Activated CD4-positive, alpha-beta T cell treated with anti-CD3 and anti-CD28 coated beads, Interleukin-2, amount 50 U/mL, for 48 hours (primary cell): ENCODE data around the gene CNPY1.
A peak's percentile ranks its signal among the peaks of the same experiment; 100 is the strongest.
"Not testable (repeated sequence)": the region's sequence is repeated elsewhere in the genome, so short reads cannot be mapped to it uniquely, and the experiment has no call there.

ENCODE experiments used
- DNase-seq, 2 experiments: peaks; one replicate each; pipeline ENCODE4 v3.0.0-alpha.2; 2020

Gene CNPY1

GRCh38 chr7:155546449-155546848 is at the start of gene CNPY1:
TSS of gene CNPY1 (minus strand) at chr7:155546559. CDS start at chr7:155545929, 630 bp downstream.
- not testable (repeated sequence) for DNase-seq

- DNase-seq = no peak
Observed at GRCh38 chr7:155594961-155595366, 48.6 kb upstream of the CNPY1 start.

GRCh38 chr7:155594163-155594732 is 47.9 kb upstream of the CNPY1 start:
- DNase-seq = no peak

GRCh38 chr7:155593461-155594162 is 47.3 kb upstream of the CNPY1 start:
- no peak for DNase-seq

GRCh38 chr7:155591055-155591775 is 44.9 kb upstream of the CNPY1 start:
- DNase-seq = no peak

- DNase-seq = no peak
Observed at GRCh38 chr7:155590215-155591018, 44.1 kb upstream of the CNPY1 start.

- no peak for DNase-seq
Observed at GRCh38 chr7:155589001-155589980, 42.9 kb upstream of the CNPY1 start.

- DNase-seq = no peak
Observed at GRCh38 chr7:155588468-155588998, 42.2 kb upstream of the CNPY1 start.

GRCh38 chr7:155587486-155587885 is 41.1 kb upstream of the CNPY1 start:
- DNase-seq = no peak

- DNase-seq = no peak
Observed at GRCh38 chr7:155586843-155587440, 40.6 kb upstream of the CNPY1 start.

- no peak for DNase-seq
Observed at GRCh38 chr7:155585951-155586350, 39.6 kb upstream of the CNPY1 start.

- no peak for DNase-seq
Observed at GRCh38 chr7:155585532-155585895, 39.2 kb upstream of the CNPY1 start.

- DNase-seq = no peak
Observed at GRCh38 chr7:155584763-155585531, 38.6 kb upstream of the CNPY1 start.

GRCh38 chr7:155584261-155584660 is 37.9 kb upstream of the CNPY1 start:
- DNase-seq = no peak

- DNase-seq = no peak
Observed at GRCh38 chr7:155583636-155584035, 37.3 kb upstream of the CNPY1 start.

GRCh38 chr7:155581954-155582353 is 35.6 kb upstream of the CNPY1 start:
- no peak for DNase-seq

- no peak for DNase-seq
Observed at GRCh38 chr7:155581107-155581830, 34.9 kb upstream of the CNPY1 start.

- DNase-seq = peak; percentile 24 to 49
Observed at GRCh38 chr7:155580367-155580766, 34.0 kb upstream of the CNPY1 start.

- DNase-seq = no peak
Observed at GRCh38 chr7:155579565-155579964, 33.2 kb upstream of the CNPY1 start.

- DNase-seq = no peak
Observed at GRCh38 chr7:155578016-155578415, 31.7 kb upstream of the CNPY1 start.
